Choroid plexus epithelial cell (primary cell): ENCODE data around the gene TGFBR3L.

Source experiments
- DNase-seq: peaks from one replicate; pipeline ENCODE4 v3.0.0-alpha.2; 2010; ENCODE audit warnings: low read depth
- H3K4me3 ChIP-seq: 2 replicates; pipeline ENCODE4 v1.5.1; 2011; ENCODE audit warnings: low read depth, mild to moderate bottlenecking, control low read depth, low read length, moderate library complexity
- TF ChIP-seq, protein P1 (sequence below): conservative IDR thresholded peaks from 2 replicates; pipeline ENCODE4 v1.5.1; 2011; ENCODE audit warnings: low read depth, mild to moderate bottlenecking, control low read depth, inconsistent platforms, low read length, moderate library complexity

TGFBR3L gene

DNA sequence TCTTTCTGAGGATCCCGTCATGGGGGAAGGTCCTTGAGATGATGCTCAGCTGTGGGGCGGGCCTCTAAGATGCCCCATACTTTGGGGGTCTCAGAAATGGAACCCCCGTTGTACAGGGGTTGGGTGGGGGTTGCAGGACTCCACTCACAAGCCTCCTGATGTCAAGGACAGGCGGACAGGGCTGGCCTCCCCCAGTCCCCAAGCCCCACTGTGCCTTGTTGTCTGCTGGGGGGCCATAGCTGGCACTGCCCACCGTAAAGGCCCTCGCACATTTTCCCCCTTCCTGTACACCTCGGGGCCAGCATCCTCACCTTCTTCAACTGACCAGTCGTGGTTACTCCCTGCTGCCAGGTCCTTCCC, 8.2 kb downstream of the TGFBR3L start:
- no peak overlapping the region for H3K4me3 ChIP-seq
- DNase-seq, result no peak
- TF ChIP-seq, protein P1, sequence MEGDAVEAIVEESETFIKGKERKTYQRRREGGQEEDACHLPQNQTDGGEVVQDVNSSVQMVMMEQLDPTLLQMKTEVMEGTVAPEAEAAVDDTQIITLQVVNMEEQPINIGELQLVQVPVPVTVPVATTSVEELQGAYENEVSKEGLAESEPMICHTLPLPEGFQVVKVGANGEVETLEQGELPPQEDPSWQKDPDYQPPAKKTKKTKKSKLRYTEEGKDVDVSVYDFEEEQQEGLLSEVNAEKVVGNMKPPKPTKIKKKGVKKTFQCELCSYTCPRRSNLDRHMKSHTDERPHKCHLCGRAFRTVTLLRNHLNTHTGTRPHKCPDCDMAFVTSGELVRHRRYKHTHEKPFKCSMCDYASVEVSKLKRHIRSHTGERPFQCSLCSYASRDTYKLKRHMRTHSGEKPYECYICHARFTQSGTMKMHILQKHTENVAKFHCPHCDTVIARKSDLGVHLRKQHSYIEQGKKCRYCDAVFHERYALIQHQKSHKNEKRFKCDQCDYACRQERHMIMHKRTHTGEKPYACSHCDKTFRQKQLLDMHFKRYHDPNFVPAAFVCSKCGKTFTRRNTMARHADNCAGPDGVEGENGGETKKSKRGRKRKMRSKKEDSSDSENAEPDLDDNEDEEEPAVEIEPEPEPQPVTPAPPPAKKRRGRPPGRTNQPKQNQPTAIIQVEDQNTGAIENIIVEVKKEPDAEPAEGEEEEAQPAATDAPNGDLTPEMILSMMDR, result no peak

DNA sequence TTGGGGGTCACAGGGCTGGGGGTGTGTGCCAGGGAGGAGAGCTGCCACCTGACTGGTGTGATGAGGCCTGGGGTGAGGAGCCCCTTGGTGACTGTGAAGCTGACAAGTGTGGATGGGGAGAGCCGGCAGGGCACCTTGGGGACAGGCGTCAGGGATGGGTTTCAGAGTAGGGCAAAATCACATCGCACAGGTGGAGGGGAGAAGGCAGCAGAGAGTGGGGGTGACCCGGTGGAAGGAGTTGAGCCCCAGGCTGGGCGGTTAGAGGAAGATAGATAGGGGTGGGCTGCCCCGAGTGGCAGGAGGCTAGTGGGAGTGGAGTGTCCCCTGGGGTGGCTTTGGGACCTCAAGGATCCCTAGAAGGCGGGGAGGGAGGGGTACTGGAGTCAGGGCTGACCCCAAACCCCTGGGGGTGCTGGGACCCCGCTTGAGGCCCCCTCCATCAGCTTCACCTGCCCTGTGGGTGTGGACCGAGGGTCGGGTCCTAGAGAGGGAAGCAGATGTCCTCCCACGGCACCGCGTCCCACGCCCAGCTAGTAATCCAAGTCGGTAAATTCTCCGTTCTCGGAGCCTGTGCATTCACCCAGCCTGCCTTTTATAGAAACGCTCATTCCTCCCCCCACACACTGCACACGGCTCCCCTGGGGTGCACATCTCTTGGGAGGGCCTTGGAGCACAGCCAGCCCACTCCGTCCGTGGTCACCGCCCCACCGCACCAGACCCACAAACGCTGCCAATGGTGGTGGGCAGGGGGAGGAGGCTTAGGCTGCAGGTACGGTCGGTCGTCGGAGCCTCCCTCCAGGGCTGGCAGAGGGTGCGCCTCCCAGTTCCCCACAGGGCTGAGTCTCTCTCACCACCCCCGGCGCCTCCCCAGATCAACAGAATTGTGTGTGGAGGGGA, 8.9 kb downstream of the TGFBR3L start:
- no peak overlapping the region for H3K4me3 ChIP-seq
- TF ChIP-seq, protein P1, result no peak
- no peak for DNase-seq

DNA sequence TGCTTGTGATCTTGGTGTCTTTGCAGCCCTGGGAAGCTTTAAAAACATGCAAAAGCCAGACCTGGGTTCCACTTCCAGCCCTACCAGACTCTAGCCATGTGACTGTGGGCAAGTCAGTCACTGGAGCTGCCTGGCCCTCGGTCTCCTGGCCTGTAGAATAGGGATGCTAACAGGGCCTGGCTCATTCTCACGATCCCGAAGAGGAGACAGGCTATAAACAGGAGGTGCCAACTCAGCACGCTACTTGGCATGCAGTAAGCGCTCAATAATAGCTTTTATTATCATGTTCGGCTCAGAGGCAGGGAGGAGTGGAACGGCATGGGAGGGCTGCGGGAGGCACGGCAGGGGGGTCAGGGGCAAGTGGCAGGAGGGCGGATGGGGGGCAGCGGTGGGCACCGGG, 9.6 kb downstream of the TGFBR3L start:
- no peak for DNase-seq
- TF ChIP-seq, protein P1, result no peak
- no peak overlapping the region for H3K4me3 ChIP-seq

DNA sequence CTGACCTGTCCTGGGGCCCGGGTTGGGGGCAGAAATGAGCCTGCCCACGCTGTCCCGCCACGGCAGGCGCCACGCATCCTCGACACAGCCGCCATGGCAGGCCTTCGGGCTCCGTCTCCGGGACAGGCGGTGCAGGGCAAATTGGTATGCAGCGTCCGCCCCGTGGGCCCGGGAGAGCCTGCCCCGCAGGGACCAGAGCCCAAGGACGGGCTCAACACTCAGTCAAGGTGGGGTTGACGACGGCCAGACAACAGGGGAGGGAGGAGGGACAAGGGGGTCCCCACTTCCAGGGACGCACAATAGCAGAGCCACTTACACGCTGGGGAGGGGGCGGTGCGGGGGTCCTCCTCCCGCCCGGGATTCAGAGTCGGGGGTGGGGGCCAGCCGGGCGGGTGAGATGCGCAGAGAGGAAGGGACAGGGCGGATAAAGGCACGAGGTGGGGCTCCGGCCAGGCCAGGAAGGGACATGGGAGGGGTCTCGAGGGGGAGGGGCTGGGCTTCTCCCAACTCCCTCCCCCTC, 10.1 kb downstream of the TGFBR3L start:
- H3K4me3 ChIP-seq, result no peak overlapping the region
- DNase-seq, result no peak
- TF ChIP-seq, protein P1, result no peak

DNA sequence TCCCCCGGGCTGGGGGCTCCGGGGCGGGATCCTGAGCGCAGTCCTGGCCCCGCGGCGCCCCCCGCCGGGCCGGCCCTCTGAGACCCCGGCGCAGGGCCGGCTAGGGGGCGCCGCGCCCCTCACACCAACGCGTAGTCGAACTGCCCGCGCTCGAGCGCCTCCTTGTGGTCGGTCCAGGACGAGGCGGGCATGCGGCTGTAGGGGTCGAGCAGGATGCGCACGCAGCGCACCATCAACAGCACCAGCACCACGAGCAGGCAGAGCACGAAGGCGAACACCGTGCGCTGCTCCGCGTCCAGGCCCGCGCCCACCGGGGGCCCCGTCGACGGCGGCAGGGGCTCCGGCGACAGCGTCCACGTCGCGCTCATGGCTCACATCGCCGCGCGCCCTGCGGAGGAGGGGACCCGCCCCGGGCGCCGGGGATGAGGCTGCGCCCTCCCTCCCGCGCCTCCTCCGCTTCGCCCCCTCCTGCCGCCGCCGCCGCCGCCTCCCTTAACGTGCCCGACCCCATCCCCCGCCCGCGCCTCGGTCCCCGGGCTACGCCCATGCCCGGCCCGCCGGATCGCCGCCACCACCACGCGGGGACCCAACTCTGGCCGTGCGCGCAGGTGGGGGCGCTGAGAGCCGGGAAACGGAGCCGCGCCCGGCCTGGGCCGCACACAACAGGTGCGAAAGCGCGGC, 10.7 kb downstream of the TGFBR3L start:
- peak; percentile 74 for DNase-seq
- H3K4me3 ChIP-seq, result peak overlapping the region; percentile 34
- TF ChIP-seq, protein P1, result peak; percentile 78

DNA sequence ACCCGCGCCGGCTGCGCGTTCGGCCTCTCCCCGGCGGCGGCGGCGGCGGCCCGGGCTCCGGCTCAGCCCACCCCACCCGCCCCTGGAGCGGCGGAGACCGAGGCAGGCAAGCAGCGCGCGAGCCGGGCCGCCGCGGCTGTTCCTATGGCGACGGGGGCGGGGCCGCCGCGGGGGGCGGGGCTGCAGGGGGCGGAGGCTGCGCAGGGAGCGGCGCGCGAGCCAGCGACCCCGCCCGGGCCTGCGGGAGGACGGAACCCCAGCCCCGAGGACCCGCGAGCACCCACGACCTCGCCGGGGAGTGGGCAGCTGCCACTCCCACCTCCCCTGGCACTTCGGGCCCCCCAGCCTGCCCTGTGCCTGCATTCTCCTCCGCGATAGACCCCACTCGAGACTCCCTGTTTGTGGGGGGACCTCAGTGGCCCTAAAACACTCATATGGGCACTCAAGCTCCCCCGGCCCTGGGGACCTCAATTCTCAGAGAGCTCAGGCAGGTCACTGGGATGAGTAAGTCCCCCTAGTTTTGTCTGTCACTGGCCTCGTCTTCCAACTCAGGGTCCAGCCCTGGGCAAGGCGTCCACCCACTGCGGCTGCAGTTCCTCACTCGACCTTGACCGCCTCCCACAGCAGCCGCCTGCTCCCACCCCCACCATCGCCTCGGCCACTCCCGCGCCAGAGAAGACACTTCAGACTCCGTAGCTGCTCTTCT, 11.5 kb downstream of the TGFBR3L start, which contains the start of gene CTXN1:
TSS of gene CTXN1 (minus strand) at position 115 of the 706 bp plus-strand sequence. CDS start 597 bp downstream, outside the sequence.
- H3K4me3 ChIP-seq, result peak within 1 kb of the TSS; percentile 60
- TF ChIP-seq, protein P1, result no peak
- peak; percentile 51 for DNase-seq
